Islet of Langerhans (tissue), 1 donor: Measurements from ENCODE around the gene AQP12A.

ENCODE experiments used
- FAIRE-seq: peaks from one replicate; lab custom pipeline; 2011; peaks lifted over from hg19 to GRCh38; lab: Jason Lieb, UNC

AQP12A gene

GRCh38 chr2:240708457-240708856 lies 16.8 kb downstream of the AQP12A start:
- FAIRE-seq, result no peak

GRCh38 chr2:240711296-240711695 lies 19.6 kb downstream of the AQP12A start:
- no peak for FAIRE-seq

- FAIRE-seq, result no peak
Observed at GRCh38 chr2:240711701-240712100, 20.0 kb downstream of the AQP12A start.

- FAIRE-seq, result no peak
Observed at GRCh38 chr2:240712121-240712520, 20.5 kb downstream of the AQP12A start.

- FAIRE-seq, result no peak
Observed at GRCh38 chr2:240713071-240713927, 21.6 kb downstream of the AQP12A start.

GRCh38 chr2:240713928-240714746 lies 22.5 kb downstream of the AQP12A start:
- no peak for FAIRE-seq

GRCh38 chr2:240714747-240715725 lies 23.4 kb downstream of the AQP12A start:
- no peak for FAIRE-seq

- FAIRE-seq, result no peak
Observed at GRCh38 chr2:240716130-240716798, 24.6 kb downstream of the AQP12A start.

GRCh38 chr2:240717181-240717641 lies 25.5 kb downstream of the AQP12A start:
- FAIRE-seq, result no peak

- FAIRE-seq, result no peak
Observed at GRCh38 chr2:240717681-240718581, 26.3 kb downstream of the AQP12A start.

GRCh38 chr2:240718896-240719490 lies 27.3 kb downstream of the AQP12A start:
- FAIRE-seq, result no peak

GRCh38 chr2:240719676-240720545 lies 28.2 kb downstream of the AQP12A start:
- FAIRE-seq, result no peak

- FAIRE-seq, result no peak
Observed at GRCh38 chr2:240720686-240721595, 29.3 kb downstream of the AQP12A start.

GRCh38 chr2:240721596-240722180 lies 30.0 kb downstream of the AQP12A start:
- no peak for FAIRE-seq

- no peak for FAIRE-seq
Observed at GRCh38 chr2:240722376-240722775, 30.7 kb downstream of the AQP12A start.

GRCh38 chr2:240722796-240723735 lies 31.4 kb downstream of the AQP12A start:
- no peak for FAIRE-seq
